Measurements from ENCODE around the gene KRT73. TPM values are rescaled to one million over a fixed set of nuclear protein-coding genes. Genes with fewer than 3 reads are reported as not detected.
A peak's percentile ranks its signal among the peaks of the same experiment; 100 is the strongest.

The KRT73 gene
- total RNA-seq, 6 experiments from 2014 or later: not detected

DNA sequence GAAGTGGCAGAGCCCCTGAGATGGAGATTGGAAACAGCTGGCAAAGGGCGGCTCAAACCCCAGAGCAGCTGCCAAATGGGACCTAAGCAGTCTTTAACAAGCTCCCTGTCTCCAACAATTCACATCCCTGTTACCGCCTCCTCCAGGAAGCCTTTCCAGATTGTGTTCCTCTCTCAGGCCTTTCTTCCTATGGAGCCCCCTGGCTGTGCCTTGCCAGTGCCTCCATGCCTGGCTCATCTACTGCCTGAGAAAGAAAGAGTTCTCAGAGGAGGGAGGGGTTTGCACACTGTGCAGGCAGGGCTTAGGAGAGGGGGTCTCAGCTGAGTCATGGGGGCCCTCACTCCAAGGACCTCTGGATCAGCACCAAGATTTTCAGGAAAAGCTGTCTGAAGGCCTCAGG is 35.9 kb downstream of the KRT73 start:
- H3K4me3 ChIP-seq: no peak overlapping the region
- TF ChIP-seq, protein P1, sequence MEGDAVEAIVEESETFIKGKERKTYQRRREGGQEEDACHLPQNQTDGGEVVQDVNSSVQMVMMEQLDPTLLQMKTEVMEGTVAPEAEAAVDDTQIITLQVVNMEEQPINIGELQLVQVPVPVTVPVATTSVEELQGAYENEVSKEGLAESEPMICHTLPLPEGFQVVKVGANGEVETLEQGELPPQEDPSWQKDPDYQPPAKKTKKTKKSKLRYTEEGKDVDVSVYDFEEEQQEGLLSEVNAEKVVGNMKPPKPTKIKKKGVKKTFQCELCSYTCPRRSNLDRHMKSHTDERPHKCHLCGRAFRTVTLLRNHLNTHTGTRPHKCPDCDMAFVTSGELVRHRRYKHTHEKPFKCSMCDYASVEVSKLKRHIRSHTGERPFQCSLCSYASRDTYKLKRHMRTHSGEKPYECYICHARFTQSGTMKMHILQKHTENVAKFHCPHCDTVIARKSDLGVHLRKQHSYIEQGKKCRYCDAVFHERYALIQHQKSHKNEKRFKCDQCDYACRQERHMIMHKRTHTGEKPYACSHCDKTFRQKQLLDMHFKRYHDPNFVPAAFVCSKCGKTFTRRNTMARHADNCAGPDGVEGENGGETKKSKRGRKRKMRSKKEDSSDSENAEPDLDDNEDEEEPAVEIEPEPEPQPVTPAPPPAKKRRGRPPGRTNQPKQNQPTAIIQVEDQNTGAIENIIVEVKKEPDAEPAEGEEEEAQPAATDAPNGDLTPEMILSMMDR (IDR thresholded peaks at IDR 0.05): no peak
- TF ChIP-seq POLR2A (IDR thresholded peaks at IDR 0.05): no peak
- H3K9me3 ChIP-seq: no peaks in the 10 kb centered on the region
- H3K27me3 ChIP-seq: no peaks in the 10 kb centered on the region
- H3K27ac ChIP-seq: no peak overlapping the region
- no peak for DNase-seq
- intact Hi-C loops (cut with DNase I): no loop called here
- 83% methylated on average over 2 of the region's 2 CpGs for WGBS (ENCODE audit: insufficient coverage, low coverage, low lambda C conversion rate, missing lambda C conversion rate)
- ATAC-seq: no peak
- no peaks in the 10 kb centered on the region for H3K36me3 ChIP-seq
- no peaks in the 10 kb centered on the region for H3K4me1 ChIP-seq

DNA sequence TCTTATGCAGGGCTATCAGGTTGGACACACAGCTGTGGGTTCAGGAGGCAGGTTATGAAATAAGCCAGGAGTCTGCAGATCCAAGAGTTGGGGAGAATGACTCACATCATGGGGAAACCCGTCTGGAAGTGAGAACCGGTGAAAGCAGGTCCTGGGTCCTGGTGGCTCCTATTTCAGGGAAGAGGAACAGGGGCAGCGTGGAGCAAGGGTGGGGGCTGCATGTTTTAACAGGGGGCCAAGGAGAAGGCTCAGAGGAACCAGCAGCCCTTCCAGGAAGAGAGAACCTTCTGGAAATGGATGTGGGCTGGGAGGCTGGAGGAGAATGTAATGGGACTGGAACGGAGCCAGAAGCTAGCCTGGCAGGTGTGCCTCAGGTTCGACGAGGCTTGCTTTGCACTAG is 36.9 kb downstream of the KRT73 start:
- intact Hi-C loops (cut with DNase I): loop anchor here in 1 of 2 donors (2.0 kb wide), 1 partner anchor 297 kb away; no protein-coding TSS in a partner anchor
- ATAC-seq: no peak
- Histone ChIP-seq H3K36me3 (no peaks in the 10 kb centered on the region), H3K9me3 (no peaks in the 10 kb centered on the region), H3K27me3 (no peaks in the 10 kb centered on the region), H3K4me1 (no peaks in the 10 kb centered on the region), H3K27ac (no peak overlapping the region), H3K4me3 (no peak overlapping the region)
- TF ChIP-seq POLR2A (IDR thresholded peaks at IDR 0.05): no peak
- TF ChIP-seq, protein P1 (IDR thresholded peaks at IDR 0.05): no peak
- DNase-seq: peak in 1 of 3 donors; percentile 23
- 42% methylated on average over 6 of the region's 6 CpGs for WGBS (ENCODE audit: insufficient coverage, low coverage, low lambda C conversion rate, missing lambda C conversion rate)

DNA sequence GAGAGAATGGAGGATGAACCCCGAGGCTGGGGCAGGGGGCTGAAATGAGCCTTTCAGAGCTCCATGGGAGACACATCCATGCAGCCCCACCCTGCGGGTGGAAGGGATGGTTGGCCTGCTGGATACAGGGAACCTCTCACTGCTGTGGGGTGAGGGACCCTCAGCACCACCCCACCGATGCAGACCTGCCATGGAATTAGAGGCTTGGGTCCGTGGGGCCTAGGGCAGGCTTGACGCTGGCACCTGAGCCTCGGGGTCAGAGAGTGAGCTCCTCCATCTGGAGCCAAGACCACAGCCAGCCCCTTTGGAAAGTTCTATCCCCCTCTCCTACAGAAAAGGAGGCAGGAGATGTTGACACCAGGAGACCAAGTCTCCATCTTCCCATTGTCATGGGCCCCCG is 37.3 kb downstream of the KRT73 start:
- Histone ChIP-seq H3K27me3 (no peaks in the 10 kb centered on the region), H3K36me3 (no peaks in the 10 kb centered on the region), H3K9me3 (no peaks in the 10 kb centered on the region), H3K27ac (no peak overlapping the region), H3K4me3 (no peak overlapping the region), H3K4me1 (no peaks in the 10 kb centered on the region)
- WGBS (ENCODE audit: insufficient coverage, low coverage, low lambda C conversion rate, missing lambda C conversion rate): 60% methylated on average over 2 of the region's 7 CpGs
- intact Hi-C loops (cut with DNase I): loop anchor here in 1 of 2 donors (2.0 kb wide), 1 partner anchor 298 kb away; no protein-coding TSS in a partner anchor
- TF ChIP-seq POLR2A (IDR thresholded peaks at IDR 0.05): no peak
- TF ChIP-seq, protein P1 (IDR thresholded peaks at IDR 0.05): no peak
- ATAC-seq (no peak), DNase-seq (peak in 1 of 3 donors; percentile 30)

DNA sequence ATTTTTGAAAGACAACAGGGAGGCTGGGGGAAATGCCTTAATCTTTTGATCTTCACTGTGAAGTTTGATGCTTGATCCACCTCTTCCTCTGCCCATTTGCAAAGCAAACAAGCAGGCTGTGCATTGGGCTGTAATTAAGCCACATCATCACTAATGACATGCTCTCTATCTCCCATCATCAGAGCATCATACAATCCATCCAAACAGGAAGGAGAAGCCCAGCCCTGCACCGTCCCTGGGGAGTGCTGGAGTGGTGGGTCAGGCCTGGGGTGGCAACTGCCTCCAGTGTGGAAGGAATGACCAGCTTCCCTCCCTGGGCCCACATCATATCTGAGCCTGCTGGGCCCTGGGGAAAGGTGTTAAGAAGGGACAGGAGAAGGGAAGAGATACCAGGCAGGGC is 37.9 kb downstream of the KRT73 start:
- Histone ChIP-seq H3K27ac (no peak overlapping the region), H3K9me3 (no peaks in the 10 kb centered on the region), H3K4me1 (no peaks in the 10 kb centered on the region), H3K4me3 (no peak overlapping the region), H3K27me3 (no peaks in the 10 kb centered on the region), H3K36me3 (no peaks in the 10 kb centered on the region)
- intact Hi-C loops (cut with DNase I): loop anchor here in 1 of 2 donors (2.0 kb wide), 1 partner anchor 298 kb away; no protein-coding TSS in a partner anchor
- TF ChIP-seq, protein P1 (IDR thresholded peaks at IDR 0.05): no peak
- no peak for TF ChIP-seq POLR2A (IDR thresholded peaks at IDR 0.05)
- WGBS (ENCODE audit: insufficient coverage, low coverage, low lambda C conversion rate, missing lambda C conversion rate): 80% methylated on average over 1 of the region's 1 CpG
- DNase-seq: no peak
- no peak for ATAC-seq

Data from right lobe of liver (tissue), 6 donors.